ENCODE results near the gene SNX6. TPM values are rescaled to one million over a fixed set of nuclear protein-coding genes. Genes with fewer than 3 reads are reported as not detected.

SNX6 gene
- total and polyA plus RNA-seq, 9 of the 15 experiments (the other 6 are each of a cell fraction or from before 2014, with no cell fraction given), result 34.6 to 111 (median 57.5) TPM

DNA sequence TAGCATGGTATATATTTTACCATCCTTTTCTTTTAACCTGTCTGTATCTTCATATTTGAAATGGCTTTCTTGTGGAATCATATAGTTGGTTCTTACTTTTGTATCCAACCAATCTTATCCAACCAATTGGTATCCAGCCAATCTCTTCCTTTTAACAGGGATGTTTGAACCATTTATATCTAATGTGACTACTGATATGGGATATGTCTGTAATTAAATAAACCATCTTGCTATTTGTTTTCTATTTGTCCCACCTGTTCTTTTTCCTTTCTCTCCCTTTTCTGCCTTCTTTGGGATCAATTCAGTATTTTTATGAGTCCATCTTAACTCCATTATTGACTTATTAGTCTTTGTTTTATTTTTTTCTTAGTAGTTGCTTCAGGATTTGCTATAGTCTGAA is 30.8 kb upstream of the SNX6 start:
- no peaks in the 10 kb centered on the region for H3K9me1 ChIP-seq (ENCODE audit: control insufficient read depth, insufficient read depth, low read length)
- no TSS peak for BruUV-seq (replicated peaks)
- in situ Hi-C loops (cut with MboI), result no loop called here

GRCh38 chr14:34655959-34656358 is 26.0 kb upstream of the SNX6 start:
- H2AFZ ChIP-seq (ENCODE audit: low read depth, low read length), result no peak overlapping the region
- no peak overlapping the region for H3K4me3 ChIP-seq
- no peak overlapping the region; the same call in 1 of the 2 replicates for H3K4me2 ChIP-seq (ENCODE audit: insufficient read depth, low read length)
- DNase-seq (ENCODE audit: extremely low read depth in 1 of 4, low spot score in 3 of 4) (no peak), ATAC-seq (no peak), FAIRE-seq (no peak)
- H3K9ac ChIP-seq (ENCODE audit: insufficient read depth in 1 of 2, low read depth in 2 of 2, low read length in 2 of 2), result no peak overlapping the region
- in situ Hi-C loops (cut with MboI), result no loop called here
- no TSS peak for BruUV-seq (replicated peaks)
- intact Hi-C loops (cut with micrococcal nuclease), result no loop called here
- H3K27ac ChIP-seq (ENCODE audit: extremely low read depth, low read depth, low read length), result no peak overlapping the region
- no peaks in the 10 kb centered on the region for H4K20me1 ChIP-seq (replicated peaks; ENCODE audit: control insufficient read depth, insufficient read depth, low read length)
- ChIA-PET CTCF (ENCODE audit: low intra/inter-chr PET ratio) (no interaction called here), POLR2A (interaction anchor here (0.6 to 0.9 kb wide), 3 partner anchors 9 to 661 kb away, joined by 3 read pairs; no protein-coding TSS in a partner anchor)
- no peaks in the 10 kb centered on the region for H3K9me1 ChIP-seq (ENCODE audit: control insufficient read depth, insufficient read depth, low read length)
- H3K27me3 ChIP-seq (ENCODE audit: control insufficient read depth in 2 of 2, insufficient read depth in 2 of 2, low read length in 2 of 2), result no peaks in the 10 kb centered on the region
- 0% methylated on average over 1 of the region's 1 CpG for WGBS (ENCODE audit: insufficient coverage, low coverage, missing lambda C conversion rate)
- H3K36me3 ChIP-seq (ENCODE audit: control insufficient read depth, insufficient read depth, low read length), result no peaks in the 10 kb centered on the region
- H3K9me3 ChIP-seq (replicated peaks; ENCODE audit: control insufficient read depth, insufficient read depth, low read depth, low read length), result no peaks in the 10 kb centered on the region
- H3K79me2 ChIP-seq (ENCODE audit: control insufficient read depth, insufficient read depth, low read length), result no peaks in the 10 kb centered on the region
- peaks cover 0 to 14% of the 10 kb centered on the region in 2 experiments; a peak in 3 of 5 replicates for H3K4me1 ChIP-seq (replicated peaks in 1 of 2; ENCODE audit: control insufficient read depth in 2 of 2, insufficient read depth in 2 of 2, low read length in 2 of 2)
- TF ChIP-seq SRF (CRISPR knock-in tag; IDR thresholded peaks at IDR 0.05) (peak; percentile 75 to 77; a peak in 2 of 4 replicates), ZSCAN29 (IDR thresholded peaks at IDR 0.05) (no peak), ZNF766 (CRISPR knock-in tag; conservative IDR thresholded peaks at IDR 0.05) (0 out of 2 replicates have a peak, but pooled peaks have one; percentile 19), ZNF384 (IDR thresholded peaks at IDR 0.05; ENCODE audit: low read depth, low read length) (no peak), LEF1 (IDR thresholded peaks at IDR 0.05) (no peak), KLF6 (CRISPR knock-in tag; IDR thresholded peaks at IDR 0.05; ENCODE audit: borderline replicate concordance) (no peak), BCOR (IDR thresholded peaks at IDR 0.05) (no peak)
- TF ChIP-seq, protein P1, sequence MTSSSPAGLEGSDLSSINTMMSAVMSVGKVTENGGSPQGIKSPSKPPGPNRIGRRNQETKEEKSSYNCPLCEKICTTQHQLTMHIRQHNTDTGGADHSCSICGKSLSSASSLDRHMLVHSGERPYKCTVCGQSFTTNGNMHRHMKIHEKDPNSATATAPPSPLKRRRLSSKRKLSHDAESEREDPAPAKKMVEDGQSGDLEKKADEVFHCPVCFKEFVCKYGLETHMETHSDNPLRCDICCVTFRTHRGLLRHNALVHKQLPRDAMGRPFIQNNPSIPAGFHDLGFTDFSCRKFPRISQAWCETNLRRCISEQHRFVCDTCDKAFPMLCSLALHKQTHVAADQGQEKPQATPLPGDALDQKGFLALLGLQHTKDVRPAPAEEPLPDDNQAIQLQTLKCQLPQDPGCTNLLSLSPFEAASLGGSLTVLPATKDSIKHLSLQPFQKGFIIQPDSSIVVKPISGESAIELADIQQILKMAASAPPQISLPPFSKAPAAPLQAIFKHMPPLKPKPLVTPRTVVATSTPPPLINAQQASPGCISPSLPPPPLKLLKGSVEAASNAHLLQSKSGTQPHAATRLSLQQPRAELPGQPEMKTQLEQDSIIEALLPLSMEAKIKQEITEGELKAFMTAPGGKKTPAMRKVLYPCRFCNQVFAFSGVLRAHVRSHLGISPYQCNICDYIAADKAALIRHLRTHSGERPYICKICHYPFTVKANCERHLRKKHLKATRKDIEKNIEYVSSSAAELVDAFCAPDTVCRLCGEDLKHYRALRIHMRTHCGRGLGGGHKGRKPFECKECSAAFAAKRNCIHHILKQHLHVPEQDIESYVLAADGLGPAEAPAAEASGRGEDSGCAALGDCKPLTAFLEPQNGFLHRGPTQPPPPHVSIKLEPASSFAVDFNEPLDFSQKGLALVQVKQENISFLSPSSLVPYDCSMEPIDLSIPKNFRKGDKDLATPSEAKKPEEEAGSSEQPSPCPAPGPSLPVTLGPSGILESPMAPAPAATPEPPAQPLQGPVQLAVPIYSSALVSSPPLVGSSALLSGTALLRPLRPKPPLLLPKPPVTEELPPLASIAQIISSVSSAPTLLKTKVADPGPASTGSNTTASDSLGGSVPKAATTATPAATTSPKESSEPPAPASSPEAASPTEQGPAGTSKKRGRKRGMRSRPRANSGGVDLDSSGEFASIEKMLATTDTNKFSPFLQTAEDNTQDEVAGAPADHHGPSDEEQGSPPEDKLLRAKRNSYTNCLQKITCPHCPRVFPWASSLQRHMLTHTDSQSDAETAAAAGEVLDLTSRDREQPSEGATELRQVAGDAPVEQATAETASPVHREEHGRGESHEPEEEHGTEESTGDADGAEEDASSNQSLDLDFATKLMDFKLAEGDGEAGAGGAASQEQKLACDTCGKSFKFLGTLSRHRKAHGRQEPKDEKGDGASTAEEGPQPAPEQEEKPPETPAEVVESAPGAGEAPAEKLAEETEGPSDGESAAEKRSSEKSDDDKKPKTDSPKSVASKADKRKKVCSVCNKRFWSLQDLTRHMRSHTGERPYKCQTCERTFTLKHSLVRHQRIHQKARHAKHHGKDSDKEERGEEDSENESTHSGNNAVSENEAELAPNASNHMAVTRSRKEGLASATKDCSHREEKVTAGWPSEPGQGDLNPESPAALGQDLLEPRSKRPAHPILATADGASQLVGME (CRISPR knock-in tag; IDR thresholded peaks at IDR 0.05), result no peak
- TF ChIP-seq, protein P2, sequence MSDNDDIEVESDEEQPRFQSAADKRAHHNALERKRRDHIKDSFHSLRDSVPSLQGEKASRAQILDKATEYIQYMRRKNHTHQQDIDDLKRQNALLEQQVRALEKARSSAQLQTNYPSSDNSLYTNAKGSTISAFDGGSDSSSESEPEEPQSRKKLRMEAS (CRISPR knock-in tag; IDR thresholded peaks at IDR 0.05), result no peak

More for the DNA sequence above, 30.8 kb upstream of the SNX6 start:
- no peak for DNase-seq (ENCODE audit: extremely low read depth in 1 of 4, low spot score in 3 of 4)
- H3K4me3 ChIP-seq, result no peak overlapping the region
- H2AFZ ChIP-seq (ENCODE audit: low read depth, low read length), result no peak overlapping the region
- H3K27ac ChIP-seq (ENCODE audit: extremely low read depth, low read depth, low read length), result no peak overlapping the region
- intact Hi-C loops (cut with micrococcal nuclease), result no loop called here
- H3K79me2 ChIP-seq (ENCODE audit: control insufficient read depth, insufficient read depth, low read length), result no peaks in the 10 kb centered on the region
- H3K4me1 ChIP-seq (replicated peaks in 1 of 2; ENCODE audit: control insufficient read depth in 2 of 2, insufficient read depth in 2 of 2, low read length in 2 of 2), result peaks cover 0 to 8% of the 10 kb centered on the region in 2 experiments; a peak in 3 of 5 replicates
- ATAC-seq, result no peak
- H3K4me2 ChIP-seq (ENCODE audit: insufficient read depth, low read length), result no peak overlapping the region
- CTCF ChIA-PET (ENCODE audit: low intra/inter-chr PET ratio), result no interaction called here
- no peaks in the 10 kb centered on the region for H3K27me3 ChIP-seq (ENCODE audit: control insufficient read depth in 2 of 2, insufficient read depth in 2 of 2, low read length in 2 of 2)
- H3K36me3 ChIP-seq (ENCODE audit: control insufficient read depth, insufficient read depth, low read length), result no peaks in the 10 kb centered on the region
- H3K9me3 ChIP-seq (replicated peaks; ENCODE audit: control insufficient read depth, insufficient read depth, low read depth, low read length), result no peaks in the 10 kb centered on the region
- TF ChIP-seq BRF1 (IDR thresholded peaks at IDR 0.05; ENCODE audit: borderline replicate concordance, extremely low read depth, insufficient read length), result no peak
- TF ChIP-seq ZNF507 (tag; conservative IDR thresholded peaks at IDR 0.05), result peak; percentile 91
- FAIRE-seq, result no peak
- H4K20me1 ChIP-seq (replicated peaks; ENCODE audit: control insufficient read depth, insufficient read depth, low read length), result no peaks in the 10 kb centered on the region
- POLR2A ChIA-PET, result no interaction called here
- no peak overlapping the region for H3K9ac ChIP-seq (ENCODE audit: insufficient read depth in 1 of 2, low read depth in 2 of 2, low read length in 2 of 2)

Data from K562 (cell line).